WTC11 (cell line): Measurements from ENCODE around the gene PRKAR2B. TPM values are rescaled to one million over a fixed set of nuclear protein-coding genes. Genes with fewer than 3 reads are reported as not detected.

Experiments
- ATAC-seq: fragments of 200-7000 bp; cut with Tn5 transposase; 2 replicates; pipeline ENCODE4 v1.10.0; 2021; ENCODE audit warnings: mild to moderate bottlenecking, moderate library complexity
- CTCF ChIA-PET: fragments of 300-600 bp; sonication (Branson Sonifier 250); formaldehyde crosslinking; loops from one replicate; lab custom pipeline; 2021; ENCODE audit warnings: antibody characterized with exemption; lab: Charles Lee
- POLR2A ChIA-PET: fragments of 350-600 bp; sonication (Branson Sonifier 250); formaldehyde crosslinking; loops from one replicate; lab custom pipeline; 2021; ENCODE audit warnings: antibody characterized with exemption; lab: Charles Lee
- DNase-seq: peaks from one replicate; pipeline ENCODE4 v3.0.0; 2021; ENCODE audit warnings: low spot score
- H3K27ac Mint-ChIP-seq: 2 replicates; pipeline ENCODE4 v1.8.0; 2021; ENCODE audit warnings: mixed read lengths
- H3K27me3 Mint-ChIP-seq: 2 replicates; pipeline ENCODE4 v1.8.0; 2021; ENCODE audit warnings: low read depth, mild to moderate bottlenecking, moderate library complexity, mixed read lengths
- H3K36me3 Mint-ChIP-seq: 2 replicates; pipeline ENCODE4 v1.8.0; 2021; ENCODE audit warnings: mixed read lengths
- H3K4me1 Mint-ChIP-seq: 2 replicates; pipeline ENCODE4 v1.8.0; 2022; ENCODE audit warnings: mixed read lengths
- H3K4me3 Mint-ChIP-seq: 2 replicates; pipeline ENCODE4 v1.8.0; 2021; ENCODE audit warnings: mild to moderate bottlenecking, moderate library complexity, mixed read lengths
- H3K9me3 Mint-ChIP-seq: 2 replicates; pipeline ENCODE4 v1.8.0; 2021; ENCODE audit warnings: mixed read lengths
- ATF1 ChIP-seq: sonication (generic); formaldehyde crosslinking; IDR thresholded peaks from 2 replicates; pipeline ENCODE4 v1.8.1; 2023; ENCODE audit warnings: mild to moderate bottlenecking, moderate library complexity, missing genetic modification reagents
- EMX1 ChIP-seq: fragments of 250-450 bp; sonication (Bioruptor Pico); IDR thresholded peaks from 2 replicates; pipeline ENCODE4 v1.8.0; 2021; ENCODE audit warnings: mild to moderate bottlenecking
- ETV6 ChIP-seq: sonication (generic); formaldehyde crosslinking; IDR thresholded peaks from 2 replicates; pipeline ENCODE4 v1.8.1; 2022; ENCODE audit warnings: mild to moderate bottlenecking, missing genetic modification reagents
- NFYB ChIP-seq: sonication (generic); formaldehyde crosslinking; conservative IDR thresholded peaks from 2 replicates; pipeline ENCODE4 v1.8.0; 2022; ENCODE audit warnings: low read depth, missing genetic modification reagents
- NR3C1 ChIP-seq: sonication (generic); formaldehyde crosslinking; conservative IDR thresholded peaks from 2 replicates; pipeline ENCODE4 v1.8.1; 2023; ENCODE audit warnings: low read depth, mild to moderate bottlenecking, missing genetic modification reagents
- RELA ChIP-seq: sonication (generic); formaldehyde crosslinking; IDR thresholded peaks from 2 replicates; pipeline ENCODE4 v1.8.1; 2022; ENCODE audit warnings: missing genetic modification reagents, mild to moderate bottlenecking, borderline replicate concordance
- ZBTB21 ChIP-seq: sonication (generic); formaldehyde crosslinking; IDR thresholded peaks from 2 replicates; pipeline ENCODE4 v1.8.1; 2023; ENCODE audit warnings: mild to moderate bottlenecking, missing genetic modification reagents, borderline replicate concordance
- total RNA-seq: library from RNA; stranded (reverse); gene quantifications from 3 replicates; pipeline ENCODE4 v1.2.3, GENCODE V29; 2021
- TF ChIP-seq, protein P1 (sequence below): sonication (generic); formaldehyde crosslinking; IDR thresholded peaks from 2 replicates; pipeline ENCODE4 v1.8.0; 2023; ENCODE audit warnings: missing genetic modification reagents, mild to moderate bottlenecking, borderline replicate concordance
- TF ChIP-seq, protein P2 (sequence below): sonication (generic); formaldehyde crosslinking; IDR thresholded peaks from 2 replicates; pipeline ENCODE4 v1.8.0; 2022; ENCODE audit warnings: mild to moderate bottlenecking, missing genetic modification reagents
- TF ChIP-seq, protein P3 (sequence below): sonication (generic); formaldehyde crosslinking; IDR thresholded peaks from 2 replicates; pipeline ENCODE4 v1.8.1; 2023; ENCODE audit warnings: mild to moderate bottlenecking, moderate library complexity, missing genetic modification reagents
- TF ChIP-seq, protein P4 (sequence below): sonication (generic); formaldehyde crosslinking; conservative IDR thresholded peaks from 2 replicates; pipeline ENCODE4 v1.8.1; 2023; ENCODE audit warnings: mild to moderate bottlenecking, low read depth, missing genetic modification reagents, moderate library complexity

Gene PRKAR2B
- total RNA-seq, 1 experiment from 2014 or later: 29.6 TPM

DNA sequence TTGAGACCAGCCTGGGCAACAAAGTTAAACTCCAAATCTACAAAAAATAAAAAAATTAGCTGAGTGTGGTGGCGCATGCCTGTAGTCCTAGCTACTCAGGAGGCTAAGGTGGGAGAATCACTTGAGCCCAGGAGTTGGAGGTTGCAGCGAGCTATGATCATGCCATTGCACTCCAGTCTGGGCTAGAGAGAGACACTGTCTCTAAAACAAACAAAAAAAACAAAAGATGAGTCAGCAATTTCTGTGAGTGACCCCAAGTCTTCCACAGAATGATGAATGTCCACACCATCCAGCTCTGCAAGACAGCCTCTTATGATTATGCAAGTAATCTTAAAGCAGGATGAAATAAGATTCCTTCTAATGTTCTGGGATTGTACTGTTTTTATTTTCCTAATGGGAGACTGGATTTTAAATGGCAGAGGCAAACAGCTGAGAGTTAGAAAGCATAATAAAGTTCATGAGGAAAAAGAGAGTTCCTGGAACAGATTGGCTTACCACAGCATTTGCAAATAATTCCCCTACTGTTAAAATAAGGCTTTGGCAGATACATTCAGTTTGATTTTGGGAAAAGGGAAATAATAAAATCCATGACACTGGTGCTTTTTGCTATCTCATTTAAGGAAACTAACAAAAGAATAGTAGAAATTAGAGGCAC is 18.9 kb upstream of the PRKAR2B start:
- no peak for DNase-seq
- Mint-ChIP-seq H3K36me3 (peaks cover 5% of the 10 kb centered on the region), H3K9me3 (peaks cover 11% of the 10 kb centered on the region), H3K27ac (no peak overlapping the region), H3K4me3 (no peak overlapping the region), H3K27me3 (no peaks in the 10 kb centered on the region), H3K4me1 (peaks cover 4% of the 10 kb centered on the region)
- ChIA-PET POLR2A (no interaction called here), CTCF (no interaction called here)
- TF ChIP-seq ETV6 (CRISPR knock-in tag) (no peak), NFYB (CRISPR knock-in tag) (no peak), RELA (CRISPR knock-in tag) (no peak)
- ATAC-seq: no peak

DNA sequence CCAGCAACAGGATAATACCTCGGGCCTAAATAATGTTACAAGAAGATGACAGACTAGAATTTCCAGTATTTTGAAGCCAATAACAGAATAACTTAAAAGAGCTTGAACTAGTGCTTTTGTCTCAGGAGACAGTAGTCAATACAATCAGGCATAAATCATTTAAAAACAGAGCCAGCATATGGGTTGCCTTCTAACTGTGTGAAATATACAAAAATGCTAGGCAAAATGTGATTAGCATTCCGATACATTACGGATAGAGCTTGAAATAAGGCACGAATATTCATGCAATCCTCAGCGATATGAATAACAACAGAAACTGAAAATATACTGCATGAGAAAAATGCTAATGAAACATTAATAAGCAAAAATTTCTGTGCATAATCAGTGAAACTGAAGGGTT is 18.3 kb upstream of the PRKAR2B start:
- Mint-ChIP-seq H3K36me3 (peaks cover 5% of the 10 kb centered on the region), H3K9me3 (peaks cover 11% of the 10 kb centered on the region), H3K27ac (no peak overlapping the region), H3K4me1 (no peaks in the 10 kb centered on the region), H3K27me3 (no peaks in the 10 kb centered on the region), H3K4me3 (no peak overlapping the region)
- ChIA-PET CTCF (no interaction called here), POLR2A (no interaction called here)
- DNase-seq (no peak), ATAC-seq (no peak)
- TF ChIP-seq NR3C1 (CRISPR knock-in tag) (no peak), EMX1 (CRISPR knock-in tag) (no peak), ZBTB21 (CRISPR knock-in tag) (no peak), ATF1 (CRISPR knock-in tag) (no peak)
- TF ChIP-seq, protein P1, sequence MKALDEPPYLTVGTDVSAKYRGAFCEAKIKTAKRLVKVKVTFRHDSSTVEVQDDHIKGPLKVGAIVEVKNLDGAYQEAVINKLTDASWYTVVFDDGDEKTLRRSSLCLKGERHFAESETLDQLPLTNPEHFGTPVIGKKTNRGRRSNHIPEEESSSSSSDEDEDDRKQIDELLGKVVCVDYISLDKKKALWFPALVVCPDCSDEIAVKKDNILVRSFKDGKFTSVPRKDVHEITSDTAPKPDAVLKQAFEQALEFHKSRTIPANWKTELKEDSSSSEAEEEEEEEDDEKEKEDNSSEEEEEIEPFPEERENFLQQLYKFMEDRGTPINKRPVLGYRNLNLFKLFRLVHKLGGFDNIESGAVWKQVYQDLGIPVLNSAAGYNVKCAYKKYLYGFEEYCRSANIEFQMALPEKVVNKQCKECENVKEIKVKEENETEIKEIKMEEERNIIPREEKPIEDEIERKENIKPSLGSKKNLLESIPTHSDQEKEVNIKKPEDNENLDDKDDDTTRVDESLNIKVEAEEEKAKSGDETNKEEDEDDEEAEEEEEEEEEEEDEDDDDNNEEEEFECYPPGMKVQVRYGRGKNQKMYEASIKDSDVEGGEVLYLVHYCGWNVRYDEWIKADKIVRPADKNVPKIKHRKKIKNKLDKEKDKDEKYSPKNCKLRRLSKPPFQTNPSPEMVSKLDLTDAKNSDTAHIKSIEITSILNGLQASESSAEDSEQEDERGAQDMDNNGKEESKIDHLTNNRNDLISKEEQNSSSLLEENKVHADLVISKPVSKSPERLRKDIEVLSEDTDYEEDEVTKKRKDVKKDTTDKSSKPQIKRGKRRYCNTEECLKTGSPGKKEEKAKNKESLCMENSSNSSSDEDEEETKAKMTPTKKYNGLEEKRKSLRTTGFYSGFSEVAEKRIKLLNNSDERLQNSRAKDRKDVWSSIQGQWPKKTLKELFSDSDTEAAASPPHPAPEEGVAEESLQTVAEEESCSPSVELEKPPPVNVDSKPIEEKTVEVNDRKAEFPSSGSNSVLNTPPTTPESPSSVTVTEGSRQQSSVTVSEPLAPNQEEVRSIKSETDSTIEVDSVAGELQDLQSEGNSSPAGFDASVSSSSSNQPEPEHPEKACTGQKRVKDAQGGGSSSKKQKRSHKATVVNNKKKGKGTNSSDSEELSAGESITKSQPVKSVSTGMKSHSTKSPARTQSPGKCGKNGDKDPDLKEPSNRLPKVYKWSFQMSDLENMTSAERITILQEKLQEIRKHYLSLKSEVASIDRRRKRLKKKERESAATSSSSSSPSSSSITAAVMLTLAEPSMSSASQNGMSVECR: no peak
- TF ChIP-seq, protein P2, sequence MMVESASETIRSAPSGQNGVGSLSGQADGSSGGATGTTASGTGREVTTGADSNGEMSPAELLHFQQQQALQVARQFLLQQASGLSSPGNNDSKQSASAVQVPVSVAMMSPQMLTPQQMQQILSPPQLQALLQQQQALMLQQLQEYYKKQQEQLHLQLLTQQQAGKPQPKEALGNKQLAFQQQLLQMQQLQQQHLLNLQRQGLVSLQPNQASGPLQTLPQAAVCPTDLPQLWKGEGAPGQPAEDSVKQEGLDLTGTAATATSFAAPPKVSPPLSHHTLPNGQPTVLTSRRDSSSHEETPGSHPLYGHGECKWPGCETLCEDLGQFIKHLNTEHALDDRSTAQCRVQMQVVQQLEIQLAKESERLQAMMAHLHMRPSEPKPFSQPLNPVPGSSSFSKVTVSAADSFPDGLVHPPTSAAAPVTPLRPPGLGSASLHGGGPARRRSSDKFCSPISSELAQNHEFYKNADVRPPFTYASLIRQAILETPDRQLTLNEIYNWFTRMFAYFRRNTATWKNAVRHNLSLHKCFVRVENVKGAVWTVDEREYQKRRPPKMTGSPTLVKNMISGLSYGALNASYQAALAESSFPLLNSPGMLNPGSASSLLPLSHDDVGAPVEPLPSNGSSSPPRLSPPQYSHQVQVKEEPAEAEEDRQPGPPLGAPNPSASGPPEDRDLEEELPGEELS: no peak
- TF ChIP-seq, protein P3, sequence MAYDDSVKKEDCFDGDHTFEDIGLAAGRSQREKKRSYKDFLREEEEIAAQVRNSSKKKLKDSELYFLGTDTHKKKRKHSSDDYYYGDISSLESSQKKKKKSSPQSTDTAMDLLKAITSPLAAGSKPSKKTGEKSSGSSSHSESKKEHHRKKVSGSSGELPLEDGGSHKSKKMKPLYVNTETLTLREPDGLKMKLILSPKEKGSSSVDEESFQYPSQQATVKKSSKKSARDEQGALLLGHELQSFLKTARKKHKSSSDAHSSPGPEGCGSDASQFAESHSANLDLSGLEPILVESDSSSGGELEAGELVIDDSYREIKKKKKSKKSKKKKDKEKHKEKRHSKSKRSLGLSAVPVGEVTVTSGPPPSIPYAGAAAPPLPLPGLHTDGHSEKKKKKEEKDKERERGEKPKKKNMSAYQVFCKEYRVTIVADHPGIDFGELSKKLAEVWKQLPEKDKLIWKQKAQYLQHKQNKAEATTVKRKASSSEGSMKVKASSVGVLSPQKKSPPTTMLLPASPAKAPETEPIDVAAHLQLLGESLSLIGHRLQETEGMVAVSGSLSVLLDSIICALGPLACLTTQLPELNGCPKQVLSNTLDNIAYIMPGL: no peak
- TF ChIP-seq, protein P4, sequence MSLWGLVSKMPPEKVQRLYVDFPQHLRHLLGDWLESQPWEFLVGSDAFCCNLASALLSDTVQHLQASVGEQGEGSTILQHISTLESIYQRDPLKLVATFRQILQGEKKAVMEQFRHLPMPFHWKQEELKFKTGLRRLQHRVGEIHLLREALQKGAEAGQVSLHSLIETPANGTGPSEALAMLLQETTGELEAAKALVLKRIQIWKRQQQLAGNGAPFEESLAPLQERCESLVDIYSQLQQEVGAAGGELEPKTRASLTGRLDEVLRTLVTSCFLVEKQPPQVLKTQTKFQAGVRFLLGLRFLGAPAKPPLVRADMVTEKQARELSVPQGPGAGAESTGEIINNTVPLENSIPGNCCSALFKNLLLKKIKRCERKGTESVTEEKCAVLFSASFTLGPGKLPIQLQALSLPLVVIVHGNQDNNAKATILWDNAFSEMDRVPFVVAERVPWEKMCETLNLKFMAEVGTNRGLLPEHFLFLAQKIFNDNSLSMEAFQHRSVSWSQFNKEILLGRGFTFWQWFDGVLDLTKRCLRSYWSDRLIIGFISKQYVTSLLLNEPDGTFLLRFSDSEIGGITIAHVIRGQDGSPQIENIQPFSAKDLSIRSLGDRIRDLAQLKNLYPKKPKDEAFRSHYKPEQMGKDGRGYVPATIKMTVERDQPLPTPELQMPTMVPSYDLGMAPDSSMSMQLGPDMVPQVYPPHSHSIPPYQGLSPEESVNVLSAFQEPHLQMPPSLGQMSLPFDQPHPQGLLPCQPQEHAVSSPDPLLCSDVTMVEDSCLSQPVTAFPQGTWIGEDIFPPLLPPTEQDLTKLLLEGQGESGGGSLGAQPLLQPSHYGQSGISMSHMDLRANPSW (CRISPR knock-in tag): no peak
